Activated CD8-positive, alpha-beta memory T cell treated with anti-CD3 and anti-CD28 coated beads, Interleukin-2, amount 50 U/mL, for 1 hour (primary cell): Measurements from ENCODE around the gene MICALL2.

ENCODE experiments used
- DNase-seq: peaks from one replicate; pipeline ENCODE4 v3.0.0-alpha.2; 2020; ENCODE audit errors: extremely low read depth

Gene MICALL2

DNA sequence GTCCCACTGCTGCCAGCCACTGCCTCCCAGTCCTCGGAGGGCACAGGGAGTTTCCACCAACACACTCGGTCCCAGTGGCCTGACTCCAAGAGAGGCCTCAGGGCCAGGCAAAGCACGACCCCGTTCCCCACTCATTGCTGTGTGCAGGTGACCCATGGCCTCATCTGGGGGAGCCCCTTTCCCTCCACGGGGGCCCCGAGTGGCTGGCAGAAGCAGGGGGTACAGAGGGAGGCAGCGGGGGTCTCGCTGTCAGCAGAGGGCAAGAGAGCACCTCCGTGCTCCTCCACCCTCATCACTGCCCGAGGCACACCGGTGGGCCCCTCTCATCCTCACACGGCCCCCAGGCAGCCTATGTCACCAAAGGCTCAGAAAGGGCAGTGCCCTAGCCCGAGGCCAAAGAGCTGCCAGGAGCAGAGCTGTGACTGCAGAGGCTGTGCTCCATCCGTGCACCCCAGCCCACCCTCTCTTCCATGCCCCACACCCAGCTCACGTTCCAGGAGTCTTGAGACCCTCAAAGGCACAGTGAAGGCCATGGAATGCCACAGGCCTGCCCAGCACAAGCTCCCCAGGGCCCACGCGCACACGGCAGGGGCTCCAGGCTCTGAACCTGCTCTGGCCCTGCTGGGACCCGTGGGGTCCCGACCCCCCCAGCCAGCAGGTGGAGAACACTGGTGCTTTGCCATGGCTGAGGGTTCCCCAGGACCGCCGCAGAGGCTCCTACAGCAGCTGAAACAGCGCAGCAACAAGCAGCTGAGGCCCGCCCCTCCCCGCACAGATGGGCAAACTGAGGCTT lies 25.9 kb downstream of the MICALL2 start:
- no peak for DNase-seq

DNA sequence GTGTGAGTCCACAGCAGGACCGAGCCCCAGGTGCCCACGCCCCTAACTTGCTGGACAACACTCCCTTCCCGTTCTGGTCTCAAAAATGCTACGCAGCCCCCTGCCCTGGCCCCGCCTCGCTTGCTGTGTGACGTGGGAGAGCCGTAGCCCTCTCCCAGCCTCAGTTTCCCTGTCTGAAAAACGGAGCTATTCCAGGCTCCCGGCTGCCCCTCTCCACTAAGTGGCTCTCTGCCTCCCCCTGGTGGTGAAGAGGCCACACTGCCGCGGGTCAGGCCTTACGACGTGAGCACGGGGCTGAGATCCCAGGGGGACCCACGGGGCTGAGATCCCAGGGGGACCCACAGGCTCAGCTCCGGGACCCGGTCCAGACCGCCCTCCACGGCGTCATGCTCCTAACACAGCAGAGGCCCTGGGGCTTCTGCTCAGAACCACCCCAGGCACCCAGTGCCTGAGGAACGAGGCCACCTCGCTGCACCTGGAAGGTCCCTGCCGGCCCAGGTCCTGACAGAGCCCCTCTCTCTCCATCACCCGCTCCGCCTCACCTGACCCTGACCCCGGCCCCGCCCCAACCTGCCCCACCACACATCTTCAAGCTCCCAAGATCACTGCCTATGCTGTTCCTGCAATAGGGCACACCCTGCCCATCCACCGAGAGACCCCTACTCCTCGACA lies 26.7 kb downstream of the MICALL2 start:
- DNase-seq = peak; percentile 36

DNA sequence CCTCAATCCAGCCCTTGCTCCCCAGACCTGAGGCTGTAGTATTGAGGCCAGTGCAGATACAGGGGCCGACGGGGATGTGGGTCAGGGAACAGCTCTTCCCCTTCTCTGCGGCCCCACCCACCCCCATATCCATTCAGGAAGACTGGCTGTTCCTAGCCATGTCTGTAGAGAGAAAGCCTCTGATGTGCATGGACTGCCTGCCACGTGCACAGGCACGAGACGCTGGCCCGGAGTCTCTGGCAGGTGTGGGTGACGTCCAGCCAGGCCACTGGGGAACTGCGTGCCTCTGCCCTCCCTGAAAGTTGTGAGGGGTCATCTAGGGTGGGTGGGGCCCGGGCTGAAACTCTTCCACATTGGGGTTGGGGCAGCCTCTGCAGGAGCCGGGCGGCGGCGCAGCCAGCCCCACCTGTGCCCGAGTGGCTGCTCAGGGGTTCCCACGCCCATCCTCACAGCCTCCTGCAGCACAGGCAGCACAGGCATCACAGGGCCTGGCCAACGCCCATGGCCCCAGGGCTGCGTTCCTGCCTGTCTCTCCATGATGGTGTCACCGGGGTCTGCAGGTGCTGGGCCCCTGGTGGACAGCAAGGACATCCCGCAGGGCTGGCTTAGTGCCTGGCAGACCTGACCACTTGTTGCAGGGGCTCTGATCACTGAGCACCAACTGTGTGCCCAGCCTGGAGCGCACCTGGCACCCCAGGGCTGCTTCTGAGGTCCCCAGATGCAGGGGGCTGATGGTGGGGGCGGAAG lies 27.5 kb downstream of the MICALL2 start:
- no peak for DNase-seq

DNA sequence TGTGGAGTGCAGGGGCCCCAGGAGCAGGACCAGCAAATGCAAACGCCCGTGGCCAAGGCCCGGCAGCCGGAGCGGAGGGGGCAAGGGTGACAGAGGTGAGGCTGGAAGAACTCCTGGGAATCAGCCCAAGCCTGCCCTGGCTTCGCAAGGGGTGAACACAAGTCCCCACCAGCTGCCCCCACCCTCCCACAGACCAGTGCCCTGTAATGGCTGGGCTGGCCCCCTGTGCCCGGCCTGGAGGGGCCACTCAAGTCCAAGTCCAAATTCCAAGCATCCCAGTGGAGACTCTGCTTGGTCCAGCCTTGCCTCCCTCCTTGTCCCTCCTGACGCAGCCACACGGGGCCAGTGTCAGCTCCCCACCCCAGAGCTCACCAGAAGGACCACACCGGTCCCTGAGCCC lies 28.0 kb downstream of the MICALL2 start:
- no peak for DNase-seq

DNA sequence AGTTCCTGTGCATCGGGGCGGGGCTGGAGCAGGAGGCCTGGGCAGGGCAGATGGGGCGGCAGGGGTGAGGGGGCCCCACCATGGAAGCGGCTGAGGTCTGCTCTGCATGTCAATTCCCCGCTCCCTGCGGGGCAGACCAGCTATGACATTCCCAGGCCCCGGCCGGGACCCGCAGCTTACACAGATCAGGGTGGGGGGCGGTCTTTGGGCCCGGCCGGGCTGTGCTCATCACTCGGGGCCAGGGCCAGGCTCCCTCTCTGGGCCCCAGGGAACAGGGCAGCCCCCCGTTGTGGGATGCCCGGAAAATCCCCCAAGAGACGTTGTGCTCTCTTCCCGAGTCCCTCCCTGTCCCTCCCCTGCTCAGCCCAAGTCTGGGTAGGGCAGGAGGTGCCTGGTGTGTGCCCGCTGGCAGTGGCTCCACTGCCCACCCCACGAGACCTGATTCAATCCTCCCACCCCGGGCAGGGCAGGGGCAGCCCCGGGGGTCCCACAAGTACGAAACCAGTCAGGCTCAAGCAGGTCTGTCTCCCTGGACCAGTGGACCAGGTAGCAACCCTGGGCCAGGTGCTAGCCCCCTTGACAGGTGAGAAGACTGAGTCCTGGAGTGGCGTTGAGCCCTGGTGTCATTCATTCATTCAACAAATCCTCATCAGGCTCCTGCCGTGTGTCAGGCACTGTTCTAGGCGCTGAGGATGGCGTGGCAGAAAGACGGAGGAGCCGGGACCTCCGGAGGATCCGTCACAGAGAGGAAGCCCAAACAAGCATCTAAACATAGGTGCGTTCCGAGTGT lies 29.0 kb downstream of the MICALL2 start:
- DNase-seq = no peak

DNA sequence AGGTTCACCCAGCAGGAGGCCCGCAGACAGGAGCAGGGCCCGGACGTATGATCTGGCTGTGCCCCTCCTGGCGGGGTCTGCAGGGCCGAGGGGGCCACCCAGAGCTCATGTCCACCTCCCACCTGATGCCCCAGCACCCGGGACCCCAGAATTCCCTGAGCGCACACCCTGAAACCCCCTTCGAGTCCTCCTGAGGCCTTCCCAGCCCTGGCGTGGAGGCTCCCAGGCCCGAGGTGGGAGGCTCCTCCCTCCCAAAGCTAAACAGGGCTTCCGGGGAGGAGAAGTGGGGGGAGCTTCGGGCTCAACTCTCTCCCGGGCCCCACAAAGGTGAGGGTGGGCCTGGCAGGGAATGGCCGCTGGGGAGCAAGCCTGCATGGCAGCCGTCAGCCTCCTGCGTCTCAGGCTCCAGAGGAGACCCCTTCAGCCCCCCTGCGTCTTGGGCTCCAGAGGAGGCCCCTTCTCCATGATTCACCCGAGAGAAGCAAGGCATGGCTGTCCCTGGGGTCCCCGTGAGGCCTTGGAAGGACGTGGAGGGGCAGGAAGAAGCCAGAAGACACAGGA lies 30.2 kb downstream of the MICALL2 start:
- no peak for DNase-seq

DNA sequence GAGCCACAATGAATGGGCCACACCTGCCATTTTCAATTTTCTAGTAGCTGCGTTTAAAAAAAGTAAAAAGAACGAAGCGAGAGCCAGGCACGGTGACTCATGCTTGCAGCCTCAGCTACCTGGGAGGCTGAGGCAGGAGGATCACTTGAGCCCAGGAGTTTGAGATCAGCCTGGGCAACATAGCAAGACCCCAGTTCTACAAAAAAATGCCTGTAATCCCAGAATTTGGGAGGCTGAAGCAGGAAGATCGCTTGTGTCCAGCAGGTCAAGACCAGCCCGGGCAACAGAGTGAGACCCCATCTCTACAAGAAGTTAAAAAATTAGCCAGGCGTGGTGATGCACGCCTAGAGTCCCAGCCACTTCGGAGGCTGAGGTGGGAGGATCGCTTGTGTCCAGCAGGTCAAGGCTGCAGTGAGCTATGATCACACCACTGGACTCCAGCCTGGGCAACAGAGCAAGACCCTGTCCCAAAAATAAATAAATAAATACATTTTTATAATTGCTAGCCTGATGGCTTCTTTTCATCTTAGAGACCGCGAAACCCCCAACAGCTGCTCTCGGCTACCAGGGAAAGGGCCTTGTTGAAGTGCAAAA lies 32.1 kb downstream of the MICALL2 start:
- DNase-seq = no peak

DNA sequence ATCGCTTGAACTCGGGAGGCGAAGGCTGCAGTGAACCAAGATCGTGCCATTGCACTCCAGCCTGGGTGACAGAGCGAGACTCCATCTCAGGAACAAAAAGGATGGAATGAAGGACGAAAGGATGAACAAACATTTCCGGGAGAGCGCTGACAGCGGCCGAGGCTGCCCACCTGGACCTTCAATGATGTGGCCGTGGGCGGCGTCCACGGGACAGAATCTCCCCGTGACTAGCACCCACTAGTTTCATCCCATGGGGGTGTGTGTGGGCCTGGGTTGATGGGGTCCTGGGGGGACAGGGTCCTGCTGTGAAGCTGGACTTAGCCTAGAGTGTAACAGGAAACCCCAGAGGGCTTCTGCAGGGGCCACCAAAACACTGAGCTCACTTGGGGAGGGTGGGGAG lies 32.8 kb downstream of the MICALL2 start:
- no peak for DNase-seq

DNA sequence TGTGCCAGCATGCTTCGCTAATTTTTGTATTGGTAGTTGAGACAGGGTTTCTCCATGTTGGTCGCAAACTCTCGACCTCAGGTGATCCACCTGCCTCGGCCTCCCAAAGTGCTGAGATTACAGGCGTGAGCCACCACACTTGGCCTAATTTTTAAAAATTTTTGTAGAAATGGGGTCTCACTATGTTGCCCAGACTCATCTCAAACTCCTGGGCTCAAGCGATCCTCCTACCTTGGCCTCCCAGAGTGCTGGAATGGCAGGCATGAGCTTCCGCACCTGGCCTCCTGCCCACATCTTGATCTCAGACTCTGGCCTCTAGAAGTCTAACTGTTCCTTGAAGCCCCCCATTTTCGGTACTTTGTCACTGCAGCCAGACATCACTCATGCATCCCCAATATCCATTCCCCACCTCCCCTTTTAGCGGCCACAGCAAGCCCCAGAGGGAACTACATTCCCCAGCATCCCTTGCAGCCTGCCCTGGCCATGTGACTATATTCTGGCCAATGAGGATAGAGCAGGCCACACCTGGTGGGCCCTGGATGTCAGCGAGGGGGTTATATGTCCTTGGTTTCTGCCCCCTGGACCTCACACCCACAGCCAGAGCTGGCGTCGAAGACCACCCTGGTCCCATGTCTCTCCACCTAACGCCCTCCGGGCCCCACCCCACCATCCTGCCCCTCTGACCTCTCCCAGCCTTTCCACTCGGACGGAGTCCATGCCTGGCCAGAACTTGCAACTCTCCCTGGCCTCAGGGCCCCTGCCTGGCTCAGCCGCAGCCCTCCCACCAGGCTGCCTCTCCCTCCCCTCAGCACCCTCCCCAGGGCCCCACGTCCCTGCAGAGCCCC lies 33.8 kb downstream of the MICALL2 start:
- no peak for DNase-seq

DNA sequence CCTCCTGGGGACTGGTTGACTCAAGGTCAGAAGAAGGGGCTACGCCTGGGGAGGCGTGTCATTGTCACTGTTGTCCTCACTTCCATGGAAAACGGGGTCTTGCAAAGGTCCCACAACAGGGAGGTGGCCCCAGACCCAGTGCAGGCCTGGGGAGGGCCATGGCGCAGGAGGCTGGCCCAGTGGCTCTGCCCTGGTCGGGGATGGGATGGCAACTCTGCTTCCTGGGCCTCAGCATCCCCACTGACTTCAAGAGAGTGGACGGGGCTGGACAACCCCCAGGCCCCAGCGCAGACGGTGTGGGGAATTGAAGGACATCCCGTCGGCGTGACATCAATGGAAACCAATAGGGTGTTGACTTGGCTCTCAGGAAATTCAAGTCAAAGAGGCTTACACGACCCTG lies 35.2 kb downstream of the MICALL2 start:
- DNase-seq = no peak

DNA sequence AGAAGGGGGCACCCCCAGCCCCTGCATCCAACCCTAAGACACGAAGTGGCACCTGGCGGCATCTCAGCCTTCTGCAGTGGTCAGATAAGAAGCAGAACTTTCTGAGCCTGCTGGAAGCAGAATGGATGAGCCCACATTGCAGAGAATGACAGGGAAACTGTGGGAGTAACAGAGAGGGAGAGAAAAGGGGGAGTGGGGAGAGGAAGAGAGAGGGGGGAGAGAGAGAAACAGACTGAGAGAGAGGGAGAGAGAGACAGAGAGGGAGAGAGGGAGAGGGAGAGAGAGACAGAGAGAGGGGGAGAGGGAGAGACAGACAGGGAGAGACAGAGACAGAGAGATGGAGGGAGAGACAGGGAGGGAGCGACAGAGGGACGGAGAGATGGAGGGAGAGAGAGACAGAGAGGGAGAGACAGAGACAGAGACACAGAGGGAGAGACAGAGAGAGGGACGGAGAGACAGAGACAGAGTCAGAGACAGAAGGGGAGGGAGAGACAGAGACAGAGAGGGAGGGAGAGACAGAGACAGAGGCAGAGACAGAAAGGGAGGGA lies 35.9 kb downstream of the MICALL2 start:
- no peak for DNase-seq

DNA sequence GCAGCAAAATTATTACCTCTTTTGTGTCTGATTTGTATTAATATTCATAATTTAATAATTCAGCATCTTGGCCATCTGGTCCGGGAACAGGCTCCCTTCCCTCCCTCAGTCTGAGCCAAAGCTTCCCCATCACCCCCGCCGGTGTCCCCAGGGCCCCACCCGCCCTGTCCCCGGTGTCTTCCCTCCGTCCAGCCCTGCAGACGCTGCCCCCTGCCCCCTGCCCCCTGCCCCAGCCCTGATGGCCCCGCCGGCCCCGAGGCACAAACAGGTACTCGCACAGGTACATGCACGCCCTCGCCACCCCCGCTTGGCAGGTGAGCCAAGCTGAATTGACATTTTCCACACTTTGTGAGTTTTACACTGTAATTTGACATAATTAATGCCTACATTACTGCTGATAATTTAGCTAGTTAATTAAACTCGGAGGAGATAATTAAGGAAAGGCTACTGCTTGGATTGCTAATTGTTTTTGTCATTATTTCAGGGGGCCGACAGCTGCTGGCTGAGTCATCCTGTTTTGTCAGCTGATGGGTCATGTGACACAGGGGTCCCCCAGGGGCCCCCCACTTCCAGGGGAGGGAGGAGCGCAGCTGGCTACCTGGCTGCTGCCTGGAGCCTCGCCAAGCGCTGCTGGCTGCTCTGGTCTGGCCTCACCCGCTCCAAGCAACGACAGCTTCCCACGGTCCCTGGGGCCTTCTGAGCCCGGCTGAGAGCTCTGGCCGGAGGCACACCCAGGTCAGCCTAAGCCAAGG lies 36.6 kb downstream of the MICALL2 start:
- no peak for DNase-seq

DNA sequence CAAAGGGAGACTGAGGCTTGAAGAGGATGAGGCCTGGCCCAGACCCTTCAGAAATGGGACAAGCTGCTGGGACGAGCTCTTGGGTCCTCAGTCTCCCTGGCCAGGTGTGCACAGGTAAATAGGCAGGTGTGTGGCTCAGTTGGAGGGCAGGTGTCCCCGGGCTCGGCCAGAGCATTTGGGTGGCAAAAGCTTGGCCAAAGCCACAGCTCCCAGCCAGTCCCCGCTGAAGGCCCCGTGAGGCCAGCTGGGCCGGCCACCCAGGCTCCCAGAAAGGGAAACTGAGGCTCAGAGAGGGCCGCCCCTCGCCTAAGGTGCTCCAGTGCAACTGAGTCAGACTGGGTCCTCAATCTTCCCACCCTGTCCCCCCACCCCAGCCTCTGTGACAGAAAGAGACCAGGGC lies 37.3 kb downstream of the MICALL2 start:
- DNase-seq = no peak

DNA sequence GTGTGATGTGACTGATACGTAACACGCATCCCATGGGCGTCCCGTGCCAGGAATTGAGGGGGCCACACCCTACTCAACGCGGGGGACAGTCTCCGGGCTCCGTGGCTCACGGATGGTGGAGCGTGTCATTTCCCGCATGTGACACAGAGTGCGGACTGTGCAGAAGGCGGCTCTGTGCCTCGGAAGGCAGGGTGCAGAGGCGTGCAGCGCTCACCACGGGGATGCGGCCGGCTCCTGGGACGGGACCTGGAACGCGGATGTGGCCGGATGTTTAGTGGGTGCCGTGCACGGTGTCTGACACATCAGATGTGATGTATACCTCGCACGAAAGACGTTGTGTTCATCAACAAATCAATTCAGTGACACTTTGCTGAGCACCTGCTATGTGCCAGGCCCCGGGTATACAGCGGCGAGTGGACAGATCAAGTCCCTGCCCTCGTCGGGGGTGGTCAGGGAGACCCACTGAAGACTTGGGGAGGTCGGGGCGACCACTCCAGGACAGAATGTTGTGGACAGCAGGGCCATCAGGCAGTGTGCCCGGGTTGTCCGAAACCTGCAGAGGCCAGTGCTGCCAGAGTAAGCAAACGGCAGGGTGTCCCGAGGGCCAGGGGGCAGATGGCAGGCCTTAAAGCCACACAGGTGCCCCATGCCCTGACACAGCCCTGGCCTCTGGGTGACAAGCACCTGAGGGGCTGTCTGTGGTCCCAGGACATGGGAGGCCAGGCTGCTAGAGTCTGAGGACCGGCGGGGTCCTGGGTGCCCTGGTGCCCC lies 38.1 kb downstream of the MICALL2 start:
- no peak for DNase-seq

DNA sequence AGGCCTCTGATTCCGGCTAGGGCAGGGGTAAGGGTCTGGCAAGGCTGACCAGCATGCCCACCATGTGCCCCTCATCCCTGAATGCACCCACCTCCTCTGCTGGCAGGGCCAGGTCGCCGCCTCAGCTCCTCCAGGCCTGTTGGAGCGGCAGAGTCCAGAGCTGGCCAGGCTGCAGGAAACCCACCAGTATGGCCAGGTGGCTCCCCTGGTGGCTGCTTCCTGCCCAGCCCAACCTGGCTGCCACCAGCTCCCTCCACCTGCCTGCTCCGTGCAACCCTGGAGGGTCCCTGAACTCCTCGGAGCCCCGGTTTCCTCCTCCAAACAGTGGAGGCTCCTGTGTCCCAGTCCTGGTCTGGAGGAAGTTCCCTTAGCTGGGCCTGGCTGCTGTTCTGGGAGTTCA lies 39.6 kb downstream of the MICALL2 start:
- DNase-seq = no peak

DNA sequence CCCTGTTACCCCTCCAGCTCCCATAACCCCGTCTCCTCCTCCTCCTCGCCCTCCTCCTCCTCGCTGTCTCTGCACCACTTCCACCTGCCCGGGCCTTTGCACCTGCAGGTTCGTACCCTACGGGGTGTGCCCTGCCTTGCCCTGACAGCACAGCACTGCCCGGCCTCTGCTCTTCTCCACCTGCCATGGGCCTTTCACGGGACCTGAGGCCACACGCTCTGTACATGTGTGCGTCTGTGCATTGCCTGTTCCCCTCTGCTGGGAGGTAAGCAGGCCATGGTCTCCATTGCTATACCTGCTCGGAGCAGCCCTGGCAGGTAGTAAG lies 40.0 kb downstream of the MICALL2 start:
- DNase-seq = no peak

DNA sequence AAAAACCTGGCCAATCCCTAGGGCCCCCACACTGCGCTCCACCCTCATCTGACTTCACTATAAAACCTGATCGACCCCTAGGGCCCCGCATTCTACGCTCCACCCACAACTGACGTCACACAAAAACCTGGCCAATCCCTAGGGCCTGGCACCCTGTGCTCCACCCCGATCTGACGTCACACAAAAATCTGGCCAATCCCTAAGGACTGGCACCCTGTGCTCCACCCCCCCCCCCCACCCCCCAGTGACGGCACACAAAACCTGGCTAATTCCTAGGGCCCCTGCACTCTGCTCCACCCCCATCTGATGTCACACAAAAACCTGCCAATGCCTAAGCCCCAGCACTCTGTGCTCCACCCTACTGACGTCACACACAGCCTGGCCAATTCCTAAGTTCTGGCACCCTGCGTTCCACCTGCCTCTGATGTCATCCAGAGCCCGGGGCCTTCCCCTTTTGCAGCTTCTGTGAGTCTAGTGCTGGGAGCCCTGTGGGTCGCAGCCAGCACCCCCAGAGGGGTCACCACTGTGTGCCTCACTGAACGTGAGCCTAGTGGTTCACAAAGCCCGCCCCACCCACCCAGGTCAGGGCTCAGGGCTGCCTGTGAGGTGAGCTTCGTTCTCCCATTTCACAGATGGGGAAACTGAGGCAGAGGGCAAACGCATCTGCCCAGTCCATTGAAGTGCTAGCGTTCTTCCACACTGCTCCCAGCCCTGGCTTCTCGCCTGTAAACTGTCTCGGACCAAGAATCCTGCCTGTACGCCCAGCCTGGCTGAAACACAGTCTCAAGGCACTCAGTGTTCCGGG lies 40.6 kb downstream of the MICALL2 start:
- DNase-seq = no peak
